Coronary artery (tissue), 2 donors: ENCODE data around the gene DGUOK.

ENCODE experiments used
- DNase-seq: peaks from one replicate; pipeline ENCODE4 v3.0.0-alpha.2; 2017; ENCODE audit warnings: low spot score
- H3K27ac ChIP-seq, 2 donors: fragments of 200-600 bp; sonication (generic); one replicate each; pipeline ENCODE4 v1.5.1; 2016 to 2019
- H3K4me3 ChIP-seq: fragments of 200-600 bp; sonication (generic); 2 replicates; pipeline ENCODE4 v1.5.1; 2016; ENCODE audit warnings: mild to moderate bottlenecking, moderate library complexity
- TF ChIP-seq, protein P1 (sequence below): fragments of 200-600 bp; sonication (generic); IDR thresholded peaks from one replicate; pipeline ENCODE4 v1.5.1; 2019; ENCODE audit warnings: antibody characterized with exemption

Gene DGUOK

DNA sequence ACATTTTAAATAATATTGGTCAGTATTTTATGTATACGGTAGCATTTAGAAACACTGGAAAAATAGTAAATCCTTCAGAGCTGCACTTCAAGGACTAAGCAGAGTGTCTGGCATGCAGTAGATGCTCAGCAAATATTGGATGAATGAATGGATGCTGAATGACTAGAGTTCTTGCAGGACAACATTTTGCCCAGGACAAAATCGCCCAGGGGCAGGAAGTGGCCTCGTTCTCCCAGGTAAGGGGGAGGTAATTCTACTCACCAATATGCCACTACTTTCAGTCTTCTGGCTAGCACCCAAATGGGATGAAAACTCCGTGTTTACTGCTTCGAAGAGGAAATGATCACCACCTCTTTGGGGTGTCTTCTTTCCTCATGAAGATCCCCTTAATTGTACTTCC, 4.0 kb upstream of the DGUOK start:
- DNase-seq: no peak

DNA sequence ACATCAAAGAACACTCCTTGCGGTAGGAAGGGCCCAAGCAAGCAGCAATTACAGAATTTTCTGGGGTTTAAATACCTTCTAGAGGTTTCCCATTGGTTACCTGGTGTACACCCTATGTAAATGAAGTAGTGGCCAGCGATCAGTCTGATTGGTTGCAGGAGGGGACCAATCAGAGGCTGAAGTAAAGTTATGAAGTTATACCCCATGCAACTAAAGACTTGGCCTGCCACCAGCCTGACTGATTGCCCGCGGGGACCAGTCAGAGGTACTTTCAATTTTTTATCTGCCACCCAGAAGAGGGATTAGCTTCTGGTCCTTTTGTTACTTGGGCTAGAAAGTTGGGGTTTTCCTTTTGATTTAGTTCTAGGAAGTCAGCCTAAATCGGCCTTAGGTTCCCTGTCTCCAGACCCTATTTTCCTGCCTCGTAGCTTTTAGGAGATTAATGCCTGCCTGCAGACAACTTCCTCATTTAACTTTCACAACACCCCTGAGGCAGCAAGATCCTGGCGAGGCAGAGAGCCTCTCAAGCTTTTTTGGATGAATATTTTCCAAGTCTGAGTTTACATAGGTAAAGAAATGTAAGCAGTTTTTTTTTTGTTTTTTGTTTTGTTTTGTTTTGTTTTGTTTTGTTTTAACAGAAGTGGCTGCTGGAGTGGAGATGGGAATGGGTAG, 1.5 kb upstream of the DGUOK start:
- Histone ChIP-seq H3K27ac (no peak overlapping the region), H3K4me3 (no peak overlapping the region)
- DNase-seq: no peak
- TF ChIP-seq, protein P1, sequence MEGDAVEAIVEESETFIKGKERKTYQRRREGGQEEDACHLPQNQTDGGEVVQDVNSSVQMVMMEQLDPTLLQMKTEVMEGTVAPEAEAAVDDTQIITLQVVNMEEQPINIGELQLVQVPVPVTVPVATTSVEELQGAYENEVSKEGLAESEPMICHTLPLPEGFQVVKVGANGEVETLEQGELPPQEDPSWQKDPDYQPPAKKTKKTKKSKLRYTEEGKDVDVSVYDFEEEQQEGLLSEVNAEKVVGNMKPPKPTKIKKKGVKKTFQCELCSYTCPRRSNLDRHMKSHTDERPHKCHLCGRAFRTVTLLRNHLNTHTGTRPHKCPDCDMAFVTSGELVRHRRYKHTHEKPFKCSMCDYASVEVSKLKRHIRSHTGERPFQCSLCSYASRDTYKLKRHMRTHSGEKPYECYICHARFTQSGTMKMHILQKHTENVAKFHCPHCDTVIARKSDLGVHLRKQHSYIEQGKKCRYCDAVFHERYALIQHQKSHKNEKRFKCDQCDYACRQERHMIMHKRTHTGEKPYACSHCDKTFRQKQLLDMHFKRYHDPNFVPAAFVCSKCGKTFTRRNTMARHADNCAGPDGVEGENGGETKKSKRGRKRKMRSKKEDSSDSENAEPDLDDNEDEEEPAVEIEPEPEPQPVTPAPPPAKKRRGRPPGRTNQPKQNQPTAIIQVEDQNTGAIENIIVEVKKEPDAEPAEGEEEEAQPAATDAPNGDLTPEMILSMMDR: no peak

More for the DNA sequence above, 4.0 kb upstream of the DGUOK start:
- TF ChIP-seq, protein P1: no peak
- no peak overlapping the region for H3K4me3 ChIP-seq
- H3K27ac ChIP-seq: no peak overlapping the region

DNA sequence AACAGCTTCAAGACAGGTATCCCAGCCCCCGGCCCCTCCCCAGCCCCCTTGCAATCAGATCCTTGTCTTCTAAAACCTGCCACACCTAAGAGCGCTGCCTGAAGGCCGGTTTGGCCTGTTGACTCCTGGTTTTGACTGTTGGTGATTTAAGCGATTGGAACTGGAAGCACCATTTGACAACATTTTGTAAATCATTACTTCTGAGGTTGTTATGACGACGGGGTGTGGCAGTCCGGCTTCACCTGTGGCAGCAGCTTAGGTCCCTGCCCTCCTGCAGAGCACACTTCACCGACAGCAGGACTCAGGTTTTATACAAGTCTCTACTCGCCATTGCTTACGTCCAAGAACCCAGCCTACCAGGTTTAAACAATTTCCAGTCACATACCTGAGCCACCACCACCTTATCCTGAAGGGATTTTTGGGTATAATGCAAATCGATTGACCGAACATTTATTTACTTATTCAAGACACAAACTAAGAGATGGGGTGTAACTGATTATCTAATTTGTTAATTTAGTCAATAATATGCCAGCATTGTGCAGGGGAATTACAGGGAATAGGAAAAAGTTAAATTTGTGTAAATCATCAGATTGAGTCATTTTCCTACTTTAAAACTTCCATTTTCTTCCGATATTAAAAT, 707 bp upstream of the DGUOK start:
- peak overlapping the region; percentile 97 for H3K27ac ChIP-seq
- H3K4me3 ChIP-seq: peak overlapping the region; percentile 84
- DNase-seq: no peak
- TF ChIP-seq, protein P1: no peak

DNA sequence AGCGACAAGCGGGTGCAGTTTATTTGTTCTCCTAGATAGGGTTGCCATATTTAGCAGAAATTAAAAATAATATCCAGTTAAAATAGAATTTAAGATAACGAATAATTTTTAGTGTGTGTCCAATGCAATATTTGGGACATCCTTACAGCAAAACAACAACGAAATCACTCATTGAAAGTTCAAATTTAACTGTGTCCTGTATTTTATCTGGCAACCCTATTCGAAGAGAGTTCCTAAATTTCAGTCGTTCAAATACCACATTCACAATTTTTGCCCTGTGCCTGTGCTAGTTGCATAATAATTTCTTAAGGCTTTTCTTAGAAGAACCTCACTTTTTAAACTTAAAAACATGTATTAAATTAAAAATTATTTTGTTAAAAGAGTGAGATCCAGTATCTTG, 664 bp downstream of the DGUOK start:
- TF ChIP-seq, protein P1: no peak
- no peak for DNase-seq
- Histone ChIP-seq H3K4me3 (peak overlapping the region; percentile 84), H3K27ac (peak overlapping the region; percentile 97)

DNA sequence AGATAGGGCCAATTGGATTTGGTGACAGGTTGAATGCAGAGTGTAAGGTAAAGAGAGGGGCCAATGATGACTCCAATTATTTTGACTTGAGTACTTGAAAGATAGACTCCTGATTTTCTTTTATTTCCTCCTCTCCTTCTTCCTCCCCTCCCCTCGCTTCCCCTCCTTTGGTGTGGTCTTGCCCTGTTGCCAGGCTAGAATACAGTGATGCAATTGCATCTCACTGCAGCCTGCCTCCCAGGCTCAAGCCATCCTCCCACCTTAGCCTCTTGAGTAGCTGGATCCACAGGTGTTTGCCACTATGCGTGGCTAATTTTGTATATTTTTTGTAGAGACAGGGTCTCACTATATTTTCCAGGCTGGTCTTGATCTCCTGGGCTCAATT, 2.3 kb downstream of the DGUOK start:
- no peak overlapping the region for H3K4me3 ChIP-seq
- no peak overlapping the region for H3K27ac ChIP-seq
- DNase-seq: no peak
- TF ChIP-seq, protein P1: no peak

DNA sequence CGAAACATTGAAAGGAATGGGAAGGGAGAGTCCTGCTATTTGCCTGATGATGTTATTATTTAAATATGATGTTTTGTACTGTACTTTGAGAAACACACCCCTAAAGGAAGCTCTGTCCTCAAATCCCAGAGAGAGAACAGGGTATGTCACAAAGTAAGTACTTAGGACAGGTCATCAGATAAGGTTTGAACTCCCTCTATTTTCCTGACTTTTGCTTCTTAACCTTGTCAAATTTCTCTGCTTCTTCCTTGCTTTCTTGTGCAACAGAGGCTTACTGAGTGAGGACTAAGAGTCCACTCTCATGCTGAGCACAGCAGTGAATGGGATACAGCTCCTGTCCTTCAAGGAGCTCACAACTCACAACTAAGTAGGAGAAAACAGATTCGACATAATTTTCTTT, 3.7 kb downstream of the DGUOK start:
- DNase-seq: no peak
- Histone ChIP-seq H3K4me3 (no peak overlapping the region), H3K27ac (no peak overlapping the region)
- TF ChIP-seq, protein P1: no peak
